Skeletal muscle cell (primary cell): ENCODE data around the gene CALCR.

Experiments used
- DNase-seq: peaks from one replicate; pipeline ENCODE4 v3.0.0-alpha.2; 2010; ENCODE audit warnings: low read depth
- H3K4me3 ChIP-seq: 2 replicates; pipeline ENCODE4 v1.5.1; 2011; ENCODE audit warnings: low read depth, mild to moderate bottlenecking, control low read depth, low read length, moderate library complexity

Gene CALCR

DNA sequence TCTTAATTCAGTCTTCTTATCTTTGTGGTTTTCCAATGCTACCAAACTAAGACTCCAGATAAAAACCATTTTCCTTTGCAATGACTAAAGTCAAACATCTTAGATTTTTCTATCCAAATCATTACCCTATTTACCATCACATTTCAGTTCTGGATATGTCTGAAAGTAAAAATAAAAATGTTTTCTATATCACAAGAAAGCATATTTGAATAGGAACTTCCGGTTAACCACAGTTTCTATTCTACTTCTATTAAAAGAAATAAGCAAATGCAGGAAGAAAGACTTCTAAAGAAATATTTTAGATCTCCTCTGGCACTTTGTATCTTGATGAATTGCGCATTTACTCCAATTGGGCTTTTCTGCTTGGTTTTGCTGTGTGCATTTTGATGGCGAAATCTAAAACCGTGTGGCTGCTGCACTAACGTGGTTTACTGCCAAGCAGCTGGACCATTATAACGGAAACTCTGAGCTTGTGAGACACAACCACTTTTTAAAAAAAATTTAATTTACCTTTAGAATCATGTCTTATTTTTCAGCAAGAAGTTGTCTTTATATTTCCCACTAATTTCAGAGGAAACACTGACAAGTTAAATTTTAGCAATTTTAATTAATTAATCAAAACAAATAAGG, 196.3 kb downstream of the CALCR start:
- no peak overlapping the region for H3K4me3 ChIP-seq
- DNase-seq = no peak

DNA sequence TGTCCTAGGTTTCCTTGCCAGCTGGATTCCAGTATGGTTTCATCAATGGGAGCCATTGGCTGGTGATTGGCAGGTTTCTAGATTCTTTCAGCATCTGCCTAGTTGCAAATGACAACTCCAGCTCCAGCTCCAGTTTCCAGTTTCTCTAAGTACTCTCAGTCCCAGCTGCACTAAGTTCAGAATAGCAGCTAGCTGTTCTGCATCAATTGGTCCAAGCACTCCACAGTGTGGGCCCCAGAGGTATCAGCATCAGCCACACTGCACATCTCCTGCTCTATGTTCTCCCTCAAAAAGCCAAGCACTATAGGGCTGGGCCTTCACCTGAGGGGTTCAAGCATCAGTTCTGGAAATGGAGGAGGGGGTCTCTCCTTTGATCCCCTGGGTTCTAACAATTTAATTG, 198.9 kb downstream of the CALCR start:
- no peak for DNase-seq
- H3K4me3 ChIP-seq = no peak overlapping the region
